ENCODE results near the gene ILF3.

DNA sequence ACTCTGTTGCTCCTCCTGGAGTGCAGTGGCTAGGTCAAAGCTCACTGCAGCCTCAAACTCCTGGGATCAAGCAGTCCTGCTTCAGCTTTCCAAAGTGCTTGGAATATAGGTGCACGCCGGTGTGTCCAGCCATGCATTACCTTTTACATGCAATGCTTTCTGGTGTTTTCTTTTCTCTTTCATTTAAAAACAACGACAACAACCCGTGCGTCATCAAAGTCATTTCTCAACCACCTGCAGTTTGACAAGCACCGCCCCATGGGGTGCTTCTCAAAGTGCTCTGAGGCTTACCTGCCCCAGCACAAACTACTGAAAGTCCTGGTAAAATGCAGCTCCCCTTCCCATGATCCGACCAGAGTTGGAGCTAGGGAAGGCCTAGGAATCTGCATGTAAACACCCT lies 54.1 kb downstream of the ILF3 start:
- TF ChIP-seq POLR2A (IDR thresholded peaks at IDR 0.05) (no peak), POLR2AphosphoS5 (IDR thresholded peaks at IDR 0.05) (no peak)
- TF ChIP-seq, protein P1, sequence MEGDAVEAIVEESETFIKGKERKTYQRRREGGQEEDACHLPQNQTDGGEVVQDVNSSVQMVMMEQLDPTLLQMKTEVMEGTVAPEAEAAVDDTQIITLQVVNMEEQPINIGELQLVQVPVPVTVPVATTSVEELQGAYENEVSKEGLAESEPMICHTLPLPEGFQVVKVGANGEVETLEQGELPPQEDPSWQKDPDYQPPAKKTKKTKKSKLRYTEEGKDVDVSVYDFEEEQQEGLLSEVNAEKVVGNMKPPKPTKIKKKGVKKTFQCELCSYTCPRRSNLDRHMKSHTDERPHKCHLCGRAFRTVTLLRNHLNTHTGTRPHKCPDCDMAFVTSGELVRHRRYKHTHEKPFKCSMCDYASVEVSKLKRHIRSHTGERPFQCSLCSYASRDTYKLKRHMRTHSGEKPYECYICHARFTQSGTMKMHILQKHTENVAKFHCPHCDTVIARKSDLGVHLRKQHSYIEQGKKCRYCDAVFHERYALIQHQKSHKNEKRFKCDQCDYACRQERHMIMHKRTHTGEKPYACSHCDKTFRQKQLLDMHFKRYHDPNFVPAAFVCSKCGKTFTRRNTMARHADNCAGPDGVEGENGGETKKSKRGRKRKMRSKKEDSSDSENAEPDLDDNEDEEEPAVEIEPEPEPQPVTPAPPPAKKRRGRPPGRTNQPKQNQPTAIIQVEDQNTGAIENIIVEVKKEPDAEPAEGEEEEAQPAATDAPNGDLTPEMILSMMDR (IDR thresholded peaks at IDR 0.05), result no peak
